Activated CD8-positive, alpha-beta memory T cell treated with anti-CD3 and anti-CD28 coated beads, Interleukin-2, amount 50 U/mL, for 24 hours (primary cell): ENCODE data around the gene CCDC170.

Experiments
- DNase-seq: peaks from one replicate; pipeline ENCODE4 v3.0.0-alpha.2; 2020; ENCODE audit errors: extremely low read depth

CCDC170 gene

GRCh38 chr6:151616600-151616999 is 122.8 kb downstream of the CCDC170 start:
- DNase-seq: no peak

GRCh38 chr6:151617539-151617938 is 123.7 kb downstream of the CCDC170 start:
- no peak for DNase-seq

GRCh38 chr6:151618717-151619116 is 124.9 kb downstream of the CCDC170 start:
- DNase-seq: no peak

GRCh38 chr6:151620179-151620578 is 126.4 kb downstream of the CCDC170 start:
- DNase-seq: no peak

- no peak for DNase-seq
Measured at GRCh38 chr6:151624071-151624470, 130.3 kb downstream of the CCDC170 start.

GRCh38 chr6:151624481-151624880 is 130.7 kb downstream of the CCDC170 start:
- no peak for DNase-seq

GRCh38 chr6:151624900-151625536 is 131.2 kb downstream of the CCDC170 start:
- no peak for DNase-seq

GRCh38 chr6:151627689-151628444 is 134.1 kb downstream of the CCDC170 start:
- DNase-seq: no peak

GRCh38 chr6:151629791-151630190 is 136.0 kb downstream of the CCDC170 start:
- no peak for DNase-seq

GRCh38 chr6:151630387-151630786 is 136.6 kb downstream of the CCDC170 start:
- no peak for DNase-seq

- DNase-seq: no peak
Measured at GRCh38 chr6:151630991-151631655, 137.3 kb downstream of the CCDC170 start.

GRCh38 chr6:151632415-151632987 is 138.7 kb downstream of the CCDC170 start:
- no peak for DNase-seq

GRCh38 chr6:151633526-151634335 is 139.9 kb downstream of the CCDC170 start:
- no peak for DNase-seq

- no peak for DNase-seq
Measured at GRCh38 chr6:151634336-151634720, 140.5 kb downstream of the CCDC170 start.

GRCh38 chr6:151635741-151636140 is 141.9 kb downstream of the CCDC170 start:
- no peak for DNase-seq

- no peak for DNase-seq
Measured at GRCh38 chr6:151637814-151638213, 144.0 kb downstream of the CCDC170 start.

GRCh38 chr6:151639750-151640149 is 145.9 kb downstream of the CCDC170 start:
- no peak for DNase-seq

GRCh38 chr6:151641028-151641427 is 147.2 kb downstream of the CCDC170 start:
- no peak for DNase-seq

- no peak for DNase-seq
Measured at GRCh38 chr6:151647976-151648639, 154.3 kb downstream of the CCDC170 start.

- DNase-seq: no peak
Measured at GRCh38 chr6:151649835-151650234, 156.0 kb downstream of the CCDC170 start.

- no peak for DNase-seq
Measured at GRCh38 chr6:151651639-151652038, 157.8 kb downstream of the CCDC170 start.
